Smooth muscle cell of bladder (primary cell): ENCODE results near the gene DYNLRB1. TPM values are rescaled to one million over a fixed set of nuclear protein-coding genes. Genes with fewer than 3 reads are reported as not detected.

Experiments
- total RNA-seq: library from RNA; depleted of rRNA; stranded (reverse); fragments of >200 nt; gene quantifications from 2 replicates; pipeline ENCODE4 v1.2.3, GENCODE V29; 2014

Gene DYNLRB1
- 45.9 and 53.2 TPM in 2 replicates for total RNA-seq

DNA sequence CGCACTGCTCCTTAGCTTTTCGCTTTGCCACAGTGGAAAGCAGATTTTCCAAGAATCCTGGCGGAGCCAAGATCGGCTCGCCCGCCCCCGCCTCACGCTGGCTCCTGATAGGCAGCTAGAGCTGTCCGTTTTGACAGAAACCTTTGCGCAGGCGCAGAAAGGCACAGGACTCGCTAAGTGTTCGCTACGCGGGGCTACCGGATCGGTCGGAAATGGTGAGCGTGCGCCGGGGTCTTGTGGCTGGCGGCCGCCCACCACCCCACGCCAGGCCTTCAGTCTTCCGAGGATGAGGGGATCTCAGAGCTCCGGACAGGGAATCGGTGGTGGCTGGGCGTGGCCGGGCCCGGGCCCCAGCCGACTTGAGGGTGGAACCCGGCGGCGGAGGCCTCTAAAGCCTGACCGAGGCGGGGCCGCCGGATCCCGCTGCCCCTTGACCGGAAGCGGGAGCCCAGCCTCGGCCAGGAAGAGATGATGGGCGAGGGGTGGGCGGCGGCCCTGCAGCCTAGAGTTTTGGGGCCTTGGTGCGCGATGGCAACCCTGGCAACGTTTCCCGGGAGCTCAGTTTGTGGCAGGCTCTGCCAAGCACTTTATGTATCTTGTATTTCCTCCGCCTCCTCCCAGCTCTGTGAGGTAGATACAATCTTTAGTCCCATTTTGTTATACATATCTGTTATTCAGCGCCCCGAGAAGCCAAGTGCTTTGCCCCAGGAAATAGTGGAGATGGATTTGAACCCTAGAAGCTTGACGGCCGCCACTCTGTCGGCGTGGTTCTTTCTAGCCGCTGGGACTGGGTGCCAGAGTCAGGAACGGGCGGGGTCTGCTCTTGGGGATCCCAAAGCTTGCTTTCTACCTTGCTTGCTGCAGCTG is at the start of gene DYNLRB1:
TSS of gene DYNLRB1 (plus strand) at position 176 of the 867 bp plus-strand sequence. CDS start at position 213, 37 bp downstream.

DNA sequence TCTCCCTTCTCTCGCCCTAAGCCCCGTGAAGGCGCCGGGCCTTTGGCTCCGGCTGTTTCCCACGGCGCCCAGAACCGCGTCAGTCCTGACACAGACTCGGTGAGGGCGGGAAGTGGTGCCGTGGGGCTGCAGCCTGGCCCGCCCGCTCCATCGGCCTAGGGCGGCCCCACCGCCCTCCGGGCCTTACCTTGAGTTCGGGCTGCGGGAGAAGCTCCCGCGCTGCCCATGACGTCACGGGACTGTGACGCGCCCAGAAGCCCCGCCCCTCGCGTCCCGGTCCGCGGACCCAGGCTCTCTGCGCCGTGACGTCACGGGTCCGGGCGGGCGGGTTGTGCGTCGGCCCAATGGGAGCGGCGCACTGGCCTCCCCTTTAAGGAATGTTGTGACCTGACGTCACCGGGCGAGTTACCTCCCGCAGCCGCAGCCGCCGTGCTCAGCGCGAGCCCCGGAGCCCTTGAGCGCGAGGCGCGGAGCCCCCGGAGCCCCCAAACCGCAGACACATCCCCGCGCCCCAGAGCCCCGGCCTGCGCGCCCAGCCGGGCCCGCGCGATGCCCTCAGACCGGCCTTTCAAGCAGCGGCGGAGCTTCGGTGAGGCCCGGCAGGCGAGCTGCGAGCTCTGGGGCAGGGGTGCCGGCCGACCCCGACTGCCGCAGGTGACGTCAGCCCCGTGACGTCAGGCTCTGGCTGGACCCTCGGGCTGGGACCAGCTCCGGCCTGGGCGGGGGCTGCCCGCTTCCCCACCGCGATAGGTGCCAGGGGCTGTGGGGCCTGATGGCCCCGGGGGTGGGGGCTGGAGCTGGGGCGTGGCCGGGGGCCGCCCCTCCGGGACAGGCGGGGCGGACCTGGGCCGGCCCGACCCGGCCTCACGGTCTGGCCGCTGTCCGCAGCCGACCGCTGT is 42.3 kb downstream of the DYNLRB1 start, which contains the start of gene MAP1LC3A:
TSS of gene MAP1LC3A (plus strand) at position 399 of the 899 bp plus-strand sequence. CDS start at position 550, 151 bp downstream.

Other genes starting within 250 kb of the DYNLRB1 start
- 90.0 and 90.7 TPM in 2 replicates for gene AHCY, start 213.1 kb upstream of the DYNLRB1 start, total RNA-seq
- gene ITCH, start 153.1 kb upstream of the DYNLRB1 start, total RNA-seq: 66.6 and 83.2 TPM in 2 replicates
- 17.4 and 21.1 TPM in 2 replicates for gene MAP1LC3A, start 42.3 kb downstream of the DYNLRB1 start, total RNA-seq
- gene PIGU, start 160.7 kb downstream of the DYNLRB1 start, total RNA-seq: 5.9 and 6.3 TPM in 2 replicates
- gene TP53INP2, start 187.9 kb downstream of the DYNLRB1 start, total RNA-seq: 1.8 and 2.2 TPM in 2 replicates